SU-DHL-6 (cell line): ENCODE measurements around the gene AGPAT2.
"Not testable (repeated sequence)": the region's sequence is repeated elsewhere in the genome, so short reads cannot be mapped to it uniquely, and the experiment has no call there.

Experiments used
- H2AFZ ChIP-seq: fragments of 200-600 bp; sonication (generic); 2 replicates; pipeline ENCODE4 v1.6.1; 2014; ENCODE audit warnings: low read depth, mild to moderate bottlenecking, moderate library complexity, mixed read lengths, antibody characterized with exemption, low read length; ENCODE audit not compliant: severe bottlenecking
- H3F3A ChIP-seq: fragments of 200-600 bp; shearing (Covaris generic); 2 replicates; pipeline ENCODE4 v1.6.0; 2016; ENCODE audit warnings: antibody characterized with exemption, mild to moderate bottlenecking; ENCODE audit not compliant: insufficient read depth
- H3K27ac ChIP-seq: fragments of 200-600 bp; sonication (generic); 2 replicates; pipeline ENCODE4 v1.5.1; 2016; ENCODE audit warnings: low read depth, mild to moderate bottlenecking, low read length, moderate library complexity, mixed read lengths
- H3K27me3 ChIP-seq: fragments of 200-600 bp; sonication (generic), shearing (Covaris generic); 2 replicates; pipeline ENCODE4 v1.6.0; 2014; ENCODE audit warnings: mild to moderate bottlenecking, low read length
- H3K36me3 ChIP-seq: fragments of 200-600 bp; sonication (generic); 2 replicates; pipeline ENCODE4 v1.6.1; 2014; ENCODE audit warnings: mild to moderate bottlenecking, low read length, mixed read lengths
- H3K4me2 ChIP-seq: fragments of 300-600, 200-600 bp; shearing (Covaris generic), sonication (generic); 2 replicates; pipeline ENCODE4 v1.6.0; 2014; ENCODE audit warnings: low read length, low read depth, mild to moderate bottlenecking; ENCODE audit not compliant: poor library complexity, severe bottlenecking
- H3K4me3 ChIP-seq: fragments of 200-600 bp; sonication (generic); 2 replicates; pipeline ENCODE4 v1.5.1; 2014; ENCODE audit warnings: antibody characterized with exemption, low read length, mild to moderate bottlenecking, mixed read lengths; ENCODE audit not compliant: insufficient read depth, poor library complexity, severe bottlenecking
- H3K79me2 ChIP-seq: fragments of 200-600 bp; sonication (generic); 2 replicates; pipeline ENCODE4 v1.6.1; 2014; ENCODE audit warnings: mild to moderate bottlenecking, low read length, moderate library complexity; ENCODE audit not compliant: insufficient read depth
- H3K9ac ChIP-seq: fragments of 200-600 bp; sonication (generic); 2 replicates; pipeline ENCODE4 v1.7.0; 2014; ENCODE audit warnings: mild to moderate bottlenecking, low read length
- H3K9me2 ChIP-seq: fragments of 200-600 bp; sonication (generic); replicated peaks from 2 replicates; pipeline ENCODE4 v1.6.1; 2014; ENCODE audit warnings: low read length; ENCODE audit not compliant: insufficient read depth
- H3K9me3 ChIP-seq: fragments of 200-600 bp; sonication (generic); 2 replicates; pipeline ENCODE4 v1.6.1; 2014; ENCODE audit warnings: low read length, mixed read lengths; ENCODE audit not compliant: insufficient read depth
- H4K20me1 ChIP-seq: fragments of 200-600 bp; sonication (generic); 2 replicates; pipeline ENCODE4 v1.6.1; 2014; ENCODE audit warnings: low read depth, mild to moderate bottlenecking, antibody characterized with exemption, low read length, moderate library complexity, mixed read lengths
- EZH2phosphoT487 ChIP-seq: fragments of 200-600 bp; sonication (generic), shearing (Covaris generic); conservative IDR thresholded peaks from 2 replicates; pipeline ENCODE4 v1.6.1; 2018; ENCODE audit warnings: mild to moderate bottlenecking, antibody characterized with exemption, low read length, moderate library complexity, mixed read lengths
- TF ChIP-seq, protein P1 (sequence below): fragments of 200-600 bp; sonication (generic); IDR thresholded peaks from one replicate; pipeline ENCODE4 v1.5.1; 2017; ENCODE audit warnings: antibody characterized with exemption, mild to moderate bottlenecking, low read length, moderate library complexity; ENCODE audit not compliant: insufficient read depth, poor library complexity, severe bottlenecking

Gene AGPAT2

DNA sequence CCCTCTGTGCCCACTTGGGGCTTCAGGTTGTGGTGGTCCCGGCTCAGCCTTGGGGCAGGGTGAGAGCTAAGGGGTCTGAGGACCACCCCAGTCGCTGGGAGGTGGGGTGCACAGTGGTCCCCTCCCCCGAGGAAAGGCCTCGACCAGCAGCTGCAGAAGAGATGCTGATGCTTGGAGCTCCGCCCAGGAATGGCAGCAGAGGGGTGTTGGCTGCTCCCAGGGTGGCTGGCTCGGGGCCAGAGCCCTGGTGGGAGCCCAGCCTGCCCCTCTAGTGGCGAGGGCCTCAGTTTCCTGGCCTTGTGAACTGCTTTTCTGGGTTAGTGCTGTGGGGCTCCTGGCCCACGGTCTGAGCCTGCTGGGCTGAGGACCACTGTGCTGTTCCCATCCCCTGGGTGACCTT lies 26.3 kb upstream of the AGPAT2 start:
- no peak for TF ChIP-seq EZH2phosphoT487
- TF ChIP-seq, protein P1, sequence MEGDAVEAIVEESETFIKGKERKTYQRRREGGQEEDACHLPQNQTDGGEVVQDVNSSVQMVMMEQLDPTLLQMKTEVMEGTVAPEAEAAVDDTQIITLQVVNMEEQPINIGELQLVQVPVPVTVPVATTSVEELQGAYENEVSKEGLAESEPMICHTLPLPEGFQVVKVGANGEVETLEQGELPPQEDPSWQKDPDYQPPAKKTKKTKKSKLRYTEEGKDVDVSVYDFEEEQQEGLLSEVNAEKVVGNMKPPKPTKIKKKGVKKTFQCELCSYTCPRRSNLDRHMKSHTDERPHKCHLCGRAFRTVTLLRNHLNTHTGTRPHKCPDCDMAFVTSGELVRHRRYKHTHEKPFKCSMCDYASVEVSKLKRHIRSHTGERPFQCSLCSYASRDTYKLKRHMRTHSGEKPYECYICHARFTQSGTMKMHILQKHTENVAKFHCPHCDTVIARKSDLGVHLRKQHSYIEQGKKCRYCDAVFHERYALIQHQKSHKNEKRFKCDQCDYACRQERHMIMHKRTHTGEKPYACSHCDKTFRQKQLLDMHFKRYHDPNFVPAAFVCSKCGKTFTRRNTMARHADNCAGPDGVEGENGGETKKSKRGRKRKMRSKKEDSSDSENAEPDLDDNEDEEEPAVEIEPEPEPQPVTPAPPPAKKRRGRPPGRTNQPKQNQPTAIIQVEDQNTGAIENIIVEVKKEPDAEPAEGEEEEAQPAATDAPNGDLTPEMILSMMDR, result no peak

DNA sequence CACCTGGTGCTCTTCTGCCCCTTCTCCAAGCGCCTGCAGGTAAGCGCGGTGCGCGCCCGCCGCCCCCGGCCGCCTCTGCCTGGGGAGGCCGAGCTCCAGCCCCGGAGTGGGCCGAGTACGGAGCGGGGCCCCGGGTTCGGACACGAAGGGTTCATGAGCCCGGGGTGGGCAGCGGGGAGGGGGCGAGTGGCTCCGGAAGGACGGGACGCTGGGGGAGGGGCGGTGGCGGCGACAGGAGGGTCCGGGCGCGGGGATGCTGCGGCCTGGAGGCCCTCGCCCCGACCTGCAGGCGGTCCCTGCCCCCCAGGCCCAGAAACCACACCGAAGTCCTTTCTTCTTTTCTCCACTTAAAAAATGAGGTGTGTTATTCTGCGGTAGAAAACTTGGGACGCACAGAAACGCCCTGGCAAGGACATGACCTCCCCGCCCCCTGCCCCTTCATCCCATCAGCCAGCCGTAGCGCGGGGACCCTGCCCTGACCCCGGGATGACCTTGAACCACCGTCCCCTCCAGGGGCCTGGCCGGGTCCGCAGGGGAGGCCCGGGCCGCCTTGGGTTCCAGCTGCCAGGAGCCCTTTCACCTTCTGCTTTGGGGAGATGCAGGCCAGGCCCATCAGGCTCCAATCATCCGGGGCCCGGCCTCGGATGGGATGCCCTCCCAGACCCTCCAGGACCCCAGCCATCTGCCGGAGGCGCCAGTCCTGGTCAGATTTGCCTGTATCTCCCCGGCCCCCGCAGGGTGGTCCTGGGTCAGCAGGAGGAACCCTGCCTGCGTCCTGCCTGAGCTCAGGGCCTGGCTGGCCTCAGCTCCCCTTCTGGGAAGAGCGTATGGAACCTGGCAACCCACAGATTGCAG lies 25.7 kb upstream of the AGPAT2 start:
- Histone ChIP-seq H3F3A (no peaks in the 10 kb centered on the region), H3K36me3 (no peaks in the 10 kb centered on the region), H3K79me2 (no peaks in the 10 kb centered on the region), H3K9me2 (no peaks in the 10 kb centered on the region), H3K9me3 (no peaks in the 10 kb centered on the region), H3K4me3 (no peak overlapping the region), H3K9ac (no peak overlapping the region), H4K20me1 (no peaks in the 10 kb centered on the region), H3K4me2 (no peak overlapping the region), H2AFZ (no peak overlapping the region), H3K27me3 (no peaks in the 10 kb centered on the region), H3K27ac (no peak overlapping the region)
- no peak for TF ChIP-seq EZH2phosphoT487
- TF ChIP-seq, protein P1, result no peak

More for the DNA sequence above, 26.3 kb upstream of the AGPAT2 start:
- H3F3A ChIP-seq, result no peaks in the 10 kb centered on the region
- no peaks in the 10 kb centered on the region for H3K9me3 ChIP-seq
- H3K79me2 ChIP-seq, result no peaks in the 10 kb centered on the region
- H3K4me2 ChIP-seq, result no peak overlapping the region
- H3K9me2 ChIP-seq, result no peaks in the 10 kb centered on the region
- H4K20me1 ChIP-seq, result no peaks in the 10 kb centered on the region
- H3K27ac ChIP-seq, result no peak overlapping the region
- no peak overlapping the region for H2AFZ ChIP-seq
- H3K4me3 ChIP-seq, result no peak overlapping the region
- no peak overlapping the region for H3K9ac ChIP-seq
- H3K36me3 ChIP-seq, result no peaks in the 10 kb centered on the region
- no peaks in the 10 kb centered on the region for H3K27me3 ChIP-seq

DNA sequence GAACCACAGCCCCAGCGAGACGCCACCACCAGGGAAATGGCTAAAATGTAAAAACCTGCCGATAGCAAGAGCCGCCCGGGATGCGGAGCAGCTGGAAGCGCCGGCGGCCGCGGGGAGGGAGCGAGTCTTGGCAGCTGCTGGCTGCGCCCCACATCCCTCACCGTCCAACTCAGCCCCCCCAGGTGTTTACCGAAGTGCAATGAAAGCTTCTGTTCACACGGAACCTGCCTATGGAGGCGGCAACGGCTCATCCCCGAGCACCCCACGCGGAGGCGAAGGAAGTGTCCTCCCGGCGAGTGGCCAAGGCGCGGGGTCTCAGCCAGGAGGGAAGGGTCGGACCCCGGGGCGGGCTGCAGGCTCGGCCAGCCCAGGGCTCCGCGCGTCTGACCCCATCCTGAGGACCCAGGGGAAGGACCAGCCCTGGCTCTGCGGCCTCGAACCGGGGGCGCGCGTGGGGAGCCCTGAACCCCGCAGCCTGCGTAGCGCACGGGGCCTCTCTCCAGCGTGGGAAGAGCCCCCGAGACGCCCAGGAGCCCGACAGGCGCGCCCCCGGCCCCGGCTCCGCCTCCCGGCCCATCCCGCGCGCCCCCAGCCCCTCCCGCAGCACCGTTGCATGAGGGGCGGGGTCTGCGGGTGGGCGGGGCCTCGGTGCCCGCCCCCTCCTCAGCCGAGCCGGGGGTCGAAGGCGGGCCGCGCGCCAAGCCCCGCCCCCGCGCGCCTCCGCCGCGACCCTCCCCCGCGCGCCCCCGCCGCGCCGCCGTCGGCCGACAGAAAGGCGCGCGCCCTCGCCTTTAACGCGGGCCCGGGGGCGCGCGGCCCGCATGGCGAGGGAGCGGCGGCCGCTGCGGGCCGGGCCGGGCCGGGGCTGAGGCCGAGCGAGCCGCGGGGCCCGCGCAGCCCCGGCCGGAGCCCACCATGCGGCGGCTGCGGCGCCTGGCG lies 24.8 kb upstream of the AGPAT2 start, which contains the start of gene DIPK1B:
Gene DIPK1B (plus strand): TSS at position 822 of the 939 bp plus-strand sequence. CDS start 94 bp downstream, at position 916.
- no peak within 1 kb of the TSS for H3K4me2 ChIP-seq
- H3K27ac ChIP-seq, result no peak within 1 kb of the TSS
- no peaks in the 10 kb centered on the region for H3K9me3 ChIP-seq
- no peaks in the 10 kb centered on the region for H3K36me3 ChIP-seq
- H4K20me1 ChIP-seq, result no peaks in the 10 kb centered on the region
- TF ChIP-seq EZH2phosphoT487, result no peak
- TF ChIP-seq, protein P1, result no peak
- no peak within 1 kb of the TSS for H3K9ac ChIP-seq
- H2AFZ ChIP-seq, result no peak within 1 kb of the TSS
- no peaks in the 10 kb centered on the region for H3F3A ChIP-seq
- H3K4me3 ChIP-seq, result no peak within 1 kb of the TSS
- no peaks in the 10 kb centered on the region for H3K27me3 ChIP-seq
- H3K9me2 ChIP-seq, result no peaks in the 10 kb centered on the region
- no peaks in the 10 kb centered on the region for H3K79me2 ChIP-seq

DNA sequence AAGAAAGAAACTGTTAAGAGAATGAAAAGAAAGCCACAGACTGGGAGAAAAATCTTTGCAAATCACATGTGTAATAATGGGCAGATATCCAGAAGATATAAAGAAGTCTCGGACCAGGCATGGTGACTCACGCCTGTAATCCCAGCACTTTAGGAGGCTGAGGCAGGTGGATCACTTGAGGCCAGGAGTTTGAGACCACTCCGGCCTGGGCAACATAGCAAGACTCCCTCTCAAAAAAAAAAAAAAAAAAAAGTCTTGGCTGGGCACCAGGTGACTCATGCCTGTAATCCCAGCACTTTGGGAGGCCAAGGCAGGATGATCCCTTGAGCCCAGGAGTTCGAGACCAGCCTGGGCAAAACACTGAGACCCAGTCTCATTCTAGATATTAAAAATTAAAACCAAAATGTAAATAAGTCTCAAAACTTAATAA lies 24.0 kb upstream of the AGPAT2 start:
- not testable (repeated sequence) for H3K36me3 ChIP-seq, H3K27ac ChIP-seq, H3K27me3 ChIP-seq, H3K9me2 ChIP-seq, H3K9me3 ChIP-seq, H3K4me2 ChIP-seq, H3K79me2 ChIP-seq, H2AFZ ChIP-seq, H4K20me1 ChIP-seq, H3K4me3 ChIP-seq, H3F3A ChIP-seq, H3K9ac ChIP-seq
